ENCODE data around the gene TMEM9B.
A peak's percentile ranks its signal among the peaks of the same experiment; 100 is the strongest.
"Not testable (repeated sequence)": the region's sequence is repeated elsewhere in the genome, so short reads cannot be mapped to it uniquely, and the experiment has no call there.

TMEM9B gene

GRCh38 chr11:8964324-8965320 is at the start of gene TMEM9B:
Gene TMEM9B (minus strand): TSS chr11:8964442. CDS start chr11:8964313, 129 bp downstream.
- Histone ChIP-seq H3K9me3 (ENCODE audit: insufficient read depth, low read depth, low read length) (no peaks in the 10 kb centered on the region), H4K20me1 (ENCODE audit: insufficient read depth, low read length, poor library complexity, severe bottlenecking) (peaks cover 17% of the 10 kb centered on the region), H3K36me3 (ENCODE audit: insufficient read depth, low read length) (no peaks in the 10 kb centered on the region), H3K4me1 (ENCODE audit: insufficient read depth, low read length, poor library complexity, severe bottlenecking) (peaks cover 30% of the 10 kb centered on the region), H3K4me3 (ENCODE audit: low read length, poor library complexity, severe bottlenecking) (peak within 1 kb of the TSS; percentile 97), H2AFZ (ENCODE audit: low read length) (peak within 1 kb of the TSS; percentile 97), H3K27me3 (ENCODE audit: insufficient read depth, low read length, poor library complexity, severe bottlenecking) (no peaks in the 10 kb centered on the region), H3K4me2 (ENCODE audit: low read depth, low read length, poor library complexity, severe bottlenecking) (peak within 1 kb of the TSS; percentile 99), H3K9me2 (replicated peaks; ENCODE audit: low read depth, low read length) (no peaks in the 10 kb centered on the region), H3F3A (ENCODE audit: low read depth) (no peaks in the 10 kb centered on the region), H3K79me2 (ENCODE audit: insufficient read depth, low read length) (peaks cover 38% of the 10 kb centered on the region), H3K9ac (ENCODE audit: low read depth, low read length, poor library complexity, severe bottlenecking) (peak within 1 kb of the TSS; percentile 89)
- TF ChIP-seq EZH2phosphoT487 (IDR thresholded peaks at IDR 0.05; ENCODE audit: borderline replicate concordance) (no peak), CTCF (conservative IDR thresholded peaks at IDR 0.05; ENCODE audit: low read length) (no peak)

- Histone ChIP-seq H3K4me1 (ENCODE audit: insufficient read depth, low read length, poor library complexity, severe bottlenecking) (no peaks in the 10 kb centered on the region), H2AFZ (ENCODE audit: low read length) (no peak overlapping the region), H3K79me2 (ENCODE audit: insufficient read depth, low read length) (no peaks in the 10 kb centered on the region), H3K9me2 (replicated peaks; ENCODE audit: low read depth, low read length) (no peaks in the 10 kb centered on the region), H3K4me3 (ENCODE audit: low read length, poor library complexity, severe bottlenecking) (no peak overlapping the region), H3K4me2 (ENCODE audit: low read depth, low read length, poor library complexity, severe bottlenecking) (no peak overlapping the region), H3F3A (ENCODE audit: low read depth) (no peaks in the 10 kb centered on the region), H3K36me3 (ENCODE audit: insufficient read depth, low read length) (no peaks in the 10 kb centered on the region), H4K20me1 (ENCODE audit: insufficient read depth, low read length, poor library complexity, severe bottlenecking) (no peaks in the 10 kb centered on the region), H3K9me3 (ENCODE audit: insufficient read depth, low read depth, low read length) (no peaks in the 10 kb centered on the region), H3K9ac (ENCODE audit: low read depth, low read length, poor library complexity, severe bottlenecking) (no peak overlapping the region), H3K27me3 (ENCODE audit: insufficient read depth, low read length, poor library complexity, severe bottlenecking) (no peaks in the 10 kb centered on the region)
- TF ChIP-seq CTCF (conservative IDR thresholded peaks at IDR 0.05; ENCODE audit: low read length) (no peak), EZH2phosphoT487 (IDR thresholded peaks at IDR 0.05; ENCODE audit: borderline replicate concordance) (no peak)
Observed at GRCh38 chr11:9013373-9013772, 49.1 kb upstream of the TMEM9B start.

GRCh38 chr11:9009538-9009937 is 45.3 kb upstream of the TMEM9B start:
- H3K4me2 ChIP-seq (ENCODE audit: low read depth, low read length, poor library complexity, severe bottlenecking); H3K36me3 ChIP-seq (ENCODE audit: insufficient read depth, low read length); H3K27me3 ChIP-seq (ENCODE audit: insufficient read depth, low read length, poor library complexity, severe bottlenecking); H3K79me2 ChIP-seq (ENCODE audit: insufficient read depth, low read length); H4K20me1 ChIP-seq (ENCODE audit: insufficient read depth, low read length, poor library complexity, severe bottlenecking); H3K4me1 ChIP-seq (ENCODE audit: insufficient read depth, low read length, poor library complexity, severe bottlenecking); H3K9me2 ChIP-seq (replicated peaks; ENCODE audit: low read depth, low read length); H2AFZ ChIP-seq (ENCODE audit: low read length); H3K4me3 ChIP-seq (ENCODE audit: low read length, poor library complexity, severe bottlenecking); H3K9me3 ChIP-seq (ENCODE audit: insufficient read depth, low read depth, low read length); H3K9ac ChIP-seq (ENCODE audit: low read depth, low read length, poor library complexity, severe bottlenecking); H3F3A ChIP-seq (ENCODE audit: low read depth): not testable (repeated sequence)
